GM21423 (cell line): ENCODE results near the gene DPM2.

Source experiments
- ATAC-seq: cut with Tn5 transposase; IDR thresholded peaks from one replicate; pipeline ENCODE4 v1.9.1; 2021; ENCODE audit warnings: mild to moderate bottlenecking, moderate library complexity; ENCODE audit not compliant: unreplicated experiment

The DPM2 gene

DNA sequence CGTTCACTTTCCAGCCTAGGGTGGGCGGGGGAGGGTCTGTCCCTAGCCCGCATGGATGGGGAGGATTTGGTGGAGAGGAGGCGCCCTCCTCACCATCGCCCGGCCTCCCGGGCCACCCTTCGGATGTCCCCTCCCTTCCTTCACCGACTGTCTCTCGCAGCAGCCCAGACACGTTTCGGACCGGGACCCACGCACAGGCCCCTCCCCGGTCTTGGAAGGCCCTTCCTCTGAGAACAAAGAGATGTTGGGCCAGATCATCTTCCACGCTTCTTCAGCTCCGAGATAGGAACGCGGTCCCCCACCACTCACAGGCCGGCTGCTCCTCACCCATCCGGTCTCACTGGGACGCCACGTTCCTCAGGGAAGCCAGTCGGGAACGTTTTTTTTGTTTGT lies 640 bp upstream of the DPM2 start:
- no peak for ATAC-seq

GRCh38 chr9:127937056-127937387 lies 632 bp downstream of the DPM2 start:
- ATAC-seq: no peak

GRCh38 chr9:127936347-127936852 lies 1.3 kb downstream of the DPM2 start:
- no peak for ATAC-seq

- ATAC-seq: no peak
These were observed 1.9 kb downstream of the DPM2 start for GRCh38 chr9:127935765-127936221.

GRCh38 chr9:127934986-127935385 lies 2.7 kb downstream of the DPM2 start:
- no peak for ATAC-seq

DNA sequence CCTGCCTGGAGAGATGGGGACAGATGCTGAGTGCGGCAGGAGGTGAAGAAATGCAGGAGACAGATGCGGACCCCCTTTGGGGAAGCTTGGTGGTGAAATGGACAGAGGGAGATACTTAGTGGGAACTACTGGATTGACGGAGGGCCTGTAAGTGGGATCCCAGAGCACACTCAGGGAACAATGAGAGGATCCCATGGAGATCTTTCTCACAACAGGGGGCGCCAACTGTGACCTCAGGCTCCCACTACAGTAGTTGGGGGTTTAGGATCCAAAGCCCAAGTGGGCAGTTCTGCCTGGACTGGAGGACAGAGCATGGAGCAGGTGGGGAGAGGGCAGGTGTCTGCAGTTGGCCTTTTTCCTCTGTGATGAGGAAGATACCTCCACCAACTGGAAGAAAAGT lies 3.4 kb downstream of the DPM2 start:
- no peak for ATAC-seq

DNA sequence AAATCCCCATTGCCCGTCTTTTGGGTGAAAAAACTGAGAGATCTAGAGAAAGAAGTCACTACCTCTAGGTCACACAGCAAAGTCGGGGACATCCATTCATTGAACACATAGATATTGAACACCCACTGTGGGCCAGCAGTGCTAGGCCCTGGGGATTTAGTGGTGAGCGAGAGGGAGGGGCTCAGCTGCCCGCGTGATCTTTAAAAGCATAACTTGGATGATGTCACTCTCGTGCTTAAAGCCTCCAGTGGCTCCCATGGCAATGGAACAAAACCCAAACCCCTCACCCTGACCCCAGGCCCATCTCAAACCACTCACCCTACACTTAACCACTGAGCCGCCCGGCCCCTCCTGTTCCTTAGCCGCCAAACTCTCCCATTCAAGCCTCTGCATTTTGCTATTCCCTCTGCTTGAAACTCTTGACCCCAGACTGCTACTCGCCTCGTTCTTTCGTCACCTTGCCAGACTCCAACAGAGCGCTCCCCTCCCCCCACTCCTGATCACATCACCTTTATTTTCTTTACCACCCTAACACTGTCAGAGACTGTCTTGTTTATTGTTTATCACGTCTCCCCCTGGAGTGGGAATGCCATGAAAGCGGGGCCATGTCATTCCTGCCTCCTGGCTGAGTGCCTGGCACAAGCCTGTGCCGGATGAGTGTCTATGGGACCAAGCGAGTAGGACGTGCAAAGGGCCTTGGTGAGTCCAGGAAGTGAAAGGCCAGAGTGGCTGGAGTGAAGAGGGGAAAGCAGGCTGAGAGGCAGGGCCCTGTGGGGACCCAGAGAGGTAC lies 6.4 kb downstream of the DPM2 start:
- ATAC-seq: no peak

DNA sequence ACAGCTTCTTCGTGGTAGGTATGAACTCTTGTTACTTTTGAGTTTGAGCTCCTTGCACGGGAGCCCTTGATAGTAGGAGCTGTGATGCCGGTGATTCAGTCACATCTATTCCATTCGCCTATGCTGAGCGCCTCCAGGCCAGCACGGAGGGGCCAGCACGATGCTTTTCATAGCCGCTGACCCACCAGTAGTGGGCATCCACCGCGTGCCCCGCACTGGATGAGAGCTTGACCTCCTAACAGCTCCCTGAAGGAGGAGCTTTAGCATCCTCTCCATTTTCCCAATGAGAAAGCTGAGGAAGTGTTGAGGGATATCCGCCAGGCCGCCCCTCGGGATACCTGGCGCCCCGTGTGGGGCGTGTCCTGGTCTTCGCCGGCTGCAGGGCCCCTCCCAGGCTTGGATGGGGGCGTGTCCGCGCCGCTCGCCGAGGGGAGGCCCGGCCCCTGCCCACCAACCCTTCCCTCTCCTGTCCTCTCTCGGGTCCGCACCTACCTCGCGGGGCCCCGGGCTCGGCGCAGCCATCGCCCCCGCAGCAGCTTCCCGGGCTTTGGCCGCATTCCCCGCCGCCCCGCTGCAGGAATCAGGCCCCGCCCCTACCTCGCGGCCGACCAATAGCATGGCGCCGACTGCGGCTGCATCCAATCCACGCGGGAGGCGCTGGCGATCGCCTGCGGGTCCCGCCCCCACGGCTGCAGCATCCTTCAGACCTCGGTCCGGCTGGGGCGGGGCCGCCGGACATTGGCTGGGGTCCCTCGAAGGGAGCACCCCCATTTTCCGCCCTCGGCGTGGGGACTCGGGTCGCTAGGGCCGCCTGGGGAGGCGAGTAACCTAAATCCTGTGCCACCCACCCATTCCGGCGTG lies 7.2 kb downstream of the DPM2 start, which contains the start of gene PIP5KL1:
Gene PIP5KL1 (minus strand): TSS at position 547 of the 861 bp plus-strand sequence. CDS start 25 bp downstream, at position 522.
- peak; percentile 74 for ATAC-seq

- ATAC-seq: no peak
These were observed 8.1 kb downstream of the DPM2 start for GRCh38 chr9:127929625-127929979.

GRCh38 chr9:127928676-127929624 lies 8.7 kb downstream of the DPM2 start:
- no peak for ATAC-seq

DNA sequence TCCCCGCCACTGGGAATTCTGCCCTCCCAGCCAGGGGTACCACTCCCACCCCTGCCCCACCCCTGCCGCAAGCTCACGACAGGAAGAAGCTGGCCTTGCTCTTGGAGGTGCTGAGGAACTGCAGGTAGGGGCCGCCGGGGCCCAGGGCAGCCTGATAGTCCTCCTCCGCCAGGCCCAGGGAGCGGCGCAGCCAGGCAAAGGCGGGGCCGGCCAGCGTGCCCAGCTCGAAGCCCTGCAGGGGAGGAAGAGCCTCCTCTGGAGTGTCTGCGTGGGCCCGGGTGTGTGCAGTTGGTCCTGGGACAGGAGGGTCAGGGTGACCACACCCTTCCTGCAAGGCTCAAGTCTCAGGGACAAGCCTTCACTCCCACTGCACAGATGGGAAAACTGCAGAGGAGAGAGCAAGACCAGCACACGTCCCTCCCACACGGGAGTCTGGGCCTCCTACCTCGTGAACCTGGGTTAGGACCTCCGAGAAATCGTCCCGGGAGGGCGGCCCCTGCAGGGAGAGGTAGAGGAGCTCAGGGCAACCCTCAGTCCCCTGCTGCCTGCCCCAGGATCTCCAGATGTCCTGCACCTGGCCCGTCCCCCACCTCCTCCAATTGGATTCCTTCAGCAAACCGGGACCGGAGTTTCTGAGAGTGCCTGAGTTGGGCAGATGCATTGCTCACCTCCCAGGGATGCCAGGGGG lies 9.5 kb downstream of the DPM2 start:
- no peak for ATAC-seq

GRCh38 chr9:127927201-127927987 lies 10.3 kb downstream of the DPM2 start:
- no peak for ATAC-seq

DNA sequence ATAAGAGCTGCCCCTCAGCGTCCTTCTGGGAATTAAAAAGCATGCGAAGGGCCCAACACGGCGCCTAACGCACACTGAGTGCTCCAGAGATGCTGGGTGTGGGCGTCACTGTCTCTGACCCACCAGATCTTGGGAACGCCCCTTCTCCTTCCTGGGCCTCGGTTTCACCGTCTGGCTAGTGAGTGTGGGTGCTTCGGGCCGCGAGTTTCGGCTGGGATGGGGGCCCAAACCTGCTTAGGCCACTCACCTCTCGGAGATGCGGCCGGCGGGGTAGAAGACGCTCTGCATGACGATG lies 10.8 kb downstream of the DPM2 start:
- no peak for ATAC-seq

DNA sequence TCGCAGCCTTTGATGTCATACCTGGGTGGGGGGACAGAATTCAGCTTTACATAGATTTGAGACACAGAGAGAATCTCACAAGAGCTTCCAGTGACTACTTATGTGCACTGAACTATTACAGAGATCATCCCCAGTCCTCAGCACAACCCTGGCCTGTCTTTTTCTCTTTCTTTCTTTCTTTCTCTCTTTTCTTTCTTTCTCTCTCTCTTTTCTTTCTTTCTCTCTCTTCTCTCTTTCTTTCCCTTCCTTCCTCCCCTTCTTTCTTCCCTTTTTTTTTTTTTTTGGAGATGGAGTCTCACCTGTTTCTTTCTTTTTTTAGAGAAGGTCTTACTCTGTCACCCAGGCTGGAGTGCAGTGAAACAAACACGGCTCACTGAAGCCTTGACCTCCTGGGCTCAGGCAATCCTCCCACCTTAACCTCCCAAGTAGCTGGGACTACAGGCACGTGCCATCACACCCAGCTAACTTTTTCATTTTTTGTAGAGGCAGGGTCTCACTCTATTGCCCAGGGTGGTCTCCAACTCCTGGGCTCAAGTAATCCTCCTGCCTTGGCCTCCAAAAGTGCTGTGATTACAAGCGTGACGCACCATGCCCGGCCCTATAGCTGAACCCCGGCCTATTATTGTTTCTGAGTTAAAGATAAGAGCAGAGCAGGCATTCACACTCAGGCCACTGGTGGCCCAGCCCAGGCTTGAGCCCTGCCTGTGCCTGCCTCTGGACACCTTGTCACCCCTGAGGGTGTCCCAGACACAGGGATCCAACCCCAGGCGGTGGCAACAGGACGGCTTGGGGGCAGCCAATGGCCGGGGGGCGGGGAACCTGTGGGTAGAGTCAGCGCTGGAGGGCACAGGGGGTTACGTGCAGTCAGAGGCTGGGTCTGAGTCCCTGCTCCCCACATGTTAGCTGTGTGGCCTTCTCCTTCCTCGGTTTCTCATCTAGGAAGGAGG lies 11.4 kb downstream of the DPM2 start:
- no peak for ATAC-seq

GRCh38 chr9:127924736-127925444 lies 12.8 kb downstream of the DPM2 start:
- no peak for ATAC-seq

GRCh38 chr9:127923771-127924170 lies 13.9 kb downstream of the DPM2 start:
- no peak for ATAC-seq

DNA sequence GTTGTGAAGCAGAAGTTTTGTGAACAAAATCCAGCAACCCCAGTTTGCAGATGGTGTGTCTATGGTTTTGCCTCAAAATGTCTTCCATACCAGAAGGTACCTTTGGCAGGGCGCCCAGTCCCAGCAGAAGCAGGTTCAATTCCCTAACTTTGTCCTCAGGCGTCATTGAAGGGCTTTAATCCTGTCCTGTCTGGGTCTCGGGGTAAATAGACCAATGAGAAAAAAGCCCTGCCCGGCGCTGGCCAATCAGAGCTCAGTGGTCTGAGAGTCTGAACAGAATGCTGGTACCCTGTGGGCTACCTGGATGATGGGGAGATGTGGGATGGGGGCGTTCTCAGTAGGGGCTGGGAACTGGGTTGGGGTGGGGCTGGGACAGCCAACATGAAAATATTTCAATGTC lies 14.6 kb downstream of the DPM2 start:
- no peak for ATAC-seq

DNA sequence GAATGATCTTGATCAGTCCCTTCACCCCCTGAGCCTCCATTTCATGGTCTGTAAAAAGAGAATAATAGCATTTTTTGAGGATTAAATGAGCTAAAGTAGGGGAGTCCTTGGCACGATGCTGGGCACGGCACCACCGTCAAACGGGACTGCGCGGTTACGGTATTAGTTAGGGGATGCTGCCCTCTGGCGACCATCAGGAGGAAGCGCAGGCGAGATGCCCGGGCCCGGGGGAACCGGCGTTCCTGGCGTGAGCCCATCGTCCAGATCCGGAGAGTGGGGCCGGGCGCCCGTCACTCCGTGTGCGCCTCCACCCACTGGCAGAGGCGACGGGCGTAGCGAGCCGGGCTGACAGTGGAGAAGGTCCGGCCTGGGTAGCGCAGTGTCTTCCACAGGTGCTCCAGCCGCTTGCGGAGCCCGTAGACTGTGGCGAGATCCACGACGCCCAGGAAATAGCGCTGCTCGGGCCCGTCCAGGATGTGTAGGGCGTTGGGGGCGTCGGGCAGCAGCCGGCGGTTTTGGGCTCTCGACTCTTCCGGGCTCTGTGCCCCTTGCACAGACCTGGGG lies 16.0 kb downstream of the DPM2 start:
- ATAC-seq: no peak
